DND-41 (cell line): Measurements from ENCODE around the gene LSG1.

Experiments
- EZH2 ChIP-seq: IDR thresholded peaks from 3 replicates; pipeline ENCODE4 v1.6.1; 2012; ENCODE audit warnings: borderline replicate concordance, low read depth, mild to moderate bottlenecking, moderate library complexity, low read length, inconsistent platforms; ENCODE audit not compliant: severe bottlenecking
- TF ChIP-seq, protein P1 (sequence below): IDR thresholded peaks from 2 replicates; pipeline ENCODE4 v1.5.1; 2012; ENCODE audit warnings: borderline replicate concordance, low read length, moderate library complexity, mild to moderate bottlenecking; ENCODE audit not compliant: poor library complexity, severe bottlenecking; ENCODE audit errors: extremely low read depth

DNA sequence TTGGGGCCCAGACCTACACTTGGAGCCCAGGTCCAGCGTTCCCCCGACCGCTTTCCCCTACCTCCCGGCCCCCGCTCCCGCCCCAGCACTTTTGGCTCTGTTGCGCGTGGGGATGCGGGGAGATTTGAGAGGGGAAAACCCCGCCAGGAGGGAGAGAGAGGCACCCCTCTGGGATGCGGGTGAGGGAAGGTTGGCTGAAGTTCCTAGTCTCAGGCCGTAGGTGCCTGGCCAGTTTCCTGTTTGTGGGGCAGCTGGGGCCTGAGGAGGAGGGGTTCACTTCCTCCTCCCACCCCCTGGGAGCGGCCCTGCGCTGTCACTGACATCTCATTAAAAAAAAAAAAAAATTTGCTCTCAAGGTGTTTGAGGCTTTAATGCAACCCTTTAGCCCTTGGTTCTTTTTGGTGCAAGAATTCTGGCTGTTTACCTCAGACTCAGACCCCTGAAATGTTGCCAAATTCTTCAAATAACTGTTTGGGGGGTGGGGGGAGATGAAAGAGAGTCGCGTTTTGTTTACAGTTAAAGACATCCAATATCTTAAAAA is 16.3 kb upstream of the LSG1 start:
- no peak for TF ChIP-seq EZH2
- TF ChIP-seq, protein P1, sequence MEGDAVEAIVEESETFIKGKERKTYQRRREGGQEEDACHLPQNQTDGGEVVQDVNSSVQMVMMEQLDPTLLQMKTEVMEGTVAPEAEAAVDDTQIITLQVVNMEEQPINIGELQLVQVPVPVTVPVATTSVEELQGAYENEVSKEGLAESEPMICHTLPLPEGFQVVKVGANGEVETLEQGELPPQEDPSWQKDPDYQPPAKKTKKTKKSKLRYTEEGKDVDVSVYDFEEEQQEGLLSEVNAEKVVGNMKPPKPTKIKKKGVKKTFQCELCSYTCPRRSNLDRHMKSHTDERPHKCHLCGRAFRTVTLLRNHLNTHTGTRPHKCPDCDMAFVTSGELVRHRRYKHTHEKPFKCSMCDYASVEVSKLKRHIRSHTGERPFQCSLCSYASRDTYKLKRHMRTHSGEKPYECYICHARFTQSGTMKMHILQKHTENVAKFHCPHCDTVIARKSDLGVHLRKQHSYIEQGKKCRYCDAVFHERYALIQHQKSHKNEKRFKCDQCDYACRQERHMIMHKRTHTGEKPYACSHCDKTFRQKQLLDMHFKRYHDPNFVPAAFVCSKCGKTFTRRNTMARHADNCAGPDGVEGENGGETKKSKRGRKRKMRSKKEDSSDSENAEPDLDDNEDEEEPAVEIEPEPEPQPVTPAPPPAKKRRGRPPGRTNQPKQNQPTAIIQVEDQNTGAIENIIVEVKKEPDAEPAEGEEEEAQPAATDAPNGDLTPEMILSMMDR, result no peak
